Measurements from ENCODE around the gene SRD5A3.

SRD5A3 gene

GRCh38 chr4:55345980-55346850 is at the start of gene SRD5A3:
SRD5A3 (plus strand) TSS chr4:55346242; CDS start chr4:55346337, 95 bp downstream.
- DNase-seq, result peak; percentile 78

- DNase-seq, result no peak
These were observed 48.7 kb upstream of the SRD5A3 start for GRCh38 chr4:55297346-55297745.

GRCh38 chr4:55303760-55304165 is 42.3 kb upstream of the SRD5A3 start:
- DNase-seq, result no peak

GRCh38 chr4:55304303-55304702 is 41.7 kb upstream of the SRD5A3 start:
- no peak for DNase-seq

GRCh38 chr4:55308071-55308470 is 38.0 kb upstream of the SRD5A3 start:
- no peak for DNase-seq

- DNase-seq, result no peak
These were observed 34.1 kb upstream of the SRD5A3 start for GRCh38 chr4:55311792-55312488.

DNA sequence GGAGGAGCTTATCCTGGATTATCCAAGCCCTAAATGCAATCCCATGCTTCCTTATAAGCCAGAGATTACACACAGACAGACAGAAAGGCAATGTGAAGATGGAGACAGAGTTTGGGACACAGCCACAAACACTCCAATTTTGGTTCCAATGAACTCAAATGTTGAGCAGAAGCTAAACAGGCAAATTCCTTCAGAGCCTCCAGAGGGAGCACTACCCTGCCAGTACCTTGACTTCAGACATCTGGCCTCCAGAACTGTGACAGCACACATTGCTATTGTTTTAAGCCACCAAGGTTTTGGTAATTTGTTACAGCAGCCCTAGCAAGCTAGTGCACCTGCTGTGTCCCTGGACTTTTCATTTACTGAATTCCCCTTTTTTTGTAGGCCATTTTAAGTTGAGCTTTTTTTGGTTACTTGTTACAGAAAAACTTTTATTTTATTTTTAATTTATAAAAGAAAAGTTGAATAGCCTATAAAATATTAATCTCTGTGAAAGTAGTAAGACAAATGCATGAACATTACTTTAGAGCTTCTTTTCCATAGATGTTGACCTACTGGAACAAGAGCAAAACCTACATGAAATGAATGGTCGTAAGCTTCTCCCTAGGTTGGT is 33.4 kb upstream of the SRD5A3 start:
- peak; percentile 11 for DNase-seq

GRCh38 chr4:55314141-55314820 is 31.8 kb upstream of the SRD5A3 start:
- no peak for DNase-seq

DNA sequence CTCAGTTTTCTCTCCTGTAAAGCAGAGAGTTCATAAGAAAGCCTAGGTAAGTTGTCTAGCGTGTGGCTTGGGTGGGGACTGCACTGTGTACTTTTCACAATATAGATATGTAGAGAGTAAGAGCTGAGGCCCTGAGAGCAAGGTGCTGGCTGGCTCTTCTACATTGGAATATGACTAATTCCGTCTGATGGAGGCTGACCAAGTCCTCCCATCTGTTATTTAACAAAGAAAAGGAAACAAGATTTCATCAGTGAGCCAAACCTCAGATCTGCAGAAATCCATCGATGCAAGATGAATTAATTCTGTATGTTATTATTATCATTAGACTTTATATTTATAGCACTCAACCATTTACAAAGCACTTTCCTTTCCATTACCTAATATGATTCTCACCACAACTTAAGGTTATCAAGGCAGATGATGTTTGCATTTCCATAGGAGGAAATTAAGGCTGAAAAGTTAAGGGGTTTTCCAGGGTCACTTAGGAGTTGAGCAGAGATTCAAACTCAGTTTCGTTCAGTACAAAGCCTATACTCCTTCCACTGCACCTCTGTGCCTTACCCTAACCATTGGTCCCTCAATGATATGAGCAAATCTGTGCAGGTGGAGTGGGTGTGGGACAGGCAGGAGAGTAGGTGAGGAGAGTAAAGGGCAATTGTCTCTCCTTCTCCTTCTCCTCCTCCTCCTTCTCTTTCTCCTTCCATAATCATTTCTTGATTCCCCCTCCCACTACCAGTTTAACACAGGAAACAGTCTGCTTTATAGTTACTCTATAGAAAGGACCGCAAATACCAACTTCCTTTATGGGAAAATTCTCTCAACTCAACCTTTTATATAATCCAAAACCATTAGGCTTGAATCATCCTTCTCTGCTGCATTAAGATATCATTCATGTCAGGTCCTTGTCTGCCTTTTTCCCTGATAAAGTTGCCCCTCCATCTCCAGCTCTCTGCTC is 27.6 kb upstream of the SRD5A3 start:
- DNase-seq, result no peak

GRCh38 chr4:55321707-55322264 is 24.3 kb upstream of the SRD5A3 start:
- peak; percentile 11 for DNase-seq

DNA sequence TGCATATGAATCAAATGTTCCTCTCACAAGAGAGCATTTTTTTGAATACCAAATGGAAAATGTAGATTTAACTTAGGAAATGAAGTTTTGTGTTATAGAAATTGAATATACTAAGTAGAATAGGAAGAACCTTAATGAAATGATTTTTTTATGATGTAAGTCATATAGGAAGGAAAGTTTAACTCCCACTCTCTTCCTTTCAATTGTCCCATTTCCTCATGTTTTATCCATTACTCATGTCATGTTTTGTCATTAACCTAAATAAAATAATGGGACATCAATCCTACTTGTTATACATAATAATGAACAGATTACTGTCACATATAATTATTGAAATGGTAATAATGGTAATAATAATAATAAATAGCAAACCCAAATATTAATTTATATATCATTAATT is 22.7 kb upstream of the SRD5A3 start:
- no peak for DNase-seq

DNA sequence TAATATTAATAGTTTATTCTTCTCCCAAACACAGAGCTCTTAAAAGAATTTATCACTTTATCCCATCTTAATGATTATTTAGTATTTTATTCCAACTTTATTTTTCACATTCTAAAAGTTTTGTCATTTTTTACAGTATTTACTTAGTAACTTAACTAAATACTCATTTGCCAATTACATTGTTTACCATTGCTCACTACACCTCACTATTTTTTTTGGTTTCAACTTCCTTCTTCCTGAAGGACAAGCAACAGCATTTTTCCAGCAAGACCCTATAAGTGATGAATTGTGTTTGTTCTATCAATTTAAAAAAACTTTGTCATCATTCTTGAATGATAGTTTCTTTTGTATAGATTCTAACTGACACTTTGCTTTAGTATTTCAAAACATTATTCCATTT is 19.4 kb upstream of the SRD5A3 start:
- DNase-seq, result no peak

GRCh38 chr4:55329012-55329411 is 17.0 kb upstream of the SRD5A3 start:
- DNase-seq, result no peak

DNA sequence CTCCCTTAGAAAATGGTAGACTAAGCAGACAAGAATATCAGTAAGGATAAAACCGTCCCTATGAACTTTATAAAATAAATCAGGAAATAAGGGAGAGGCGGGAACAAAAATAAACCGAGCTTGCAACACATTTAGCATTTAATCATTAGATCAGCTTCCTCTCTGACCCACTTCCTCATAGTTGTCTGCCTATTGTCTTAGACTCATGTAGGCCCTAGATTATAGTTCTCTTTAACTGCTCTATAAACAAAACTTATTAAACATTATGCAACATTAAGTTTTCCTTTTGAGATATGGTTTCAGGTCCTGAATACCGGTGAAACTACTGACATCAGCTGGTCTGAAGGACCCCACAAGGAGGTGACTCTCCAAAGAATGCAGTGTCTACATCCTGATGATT is 15.8 kb upstream of the SRD5A3 start:
- DNase-seq, result no peak

DNA sequence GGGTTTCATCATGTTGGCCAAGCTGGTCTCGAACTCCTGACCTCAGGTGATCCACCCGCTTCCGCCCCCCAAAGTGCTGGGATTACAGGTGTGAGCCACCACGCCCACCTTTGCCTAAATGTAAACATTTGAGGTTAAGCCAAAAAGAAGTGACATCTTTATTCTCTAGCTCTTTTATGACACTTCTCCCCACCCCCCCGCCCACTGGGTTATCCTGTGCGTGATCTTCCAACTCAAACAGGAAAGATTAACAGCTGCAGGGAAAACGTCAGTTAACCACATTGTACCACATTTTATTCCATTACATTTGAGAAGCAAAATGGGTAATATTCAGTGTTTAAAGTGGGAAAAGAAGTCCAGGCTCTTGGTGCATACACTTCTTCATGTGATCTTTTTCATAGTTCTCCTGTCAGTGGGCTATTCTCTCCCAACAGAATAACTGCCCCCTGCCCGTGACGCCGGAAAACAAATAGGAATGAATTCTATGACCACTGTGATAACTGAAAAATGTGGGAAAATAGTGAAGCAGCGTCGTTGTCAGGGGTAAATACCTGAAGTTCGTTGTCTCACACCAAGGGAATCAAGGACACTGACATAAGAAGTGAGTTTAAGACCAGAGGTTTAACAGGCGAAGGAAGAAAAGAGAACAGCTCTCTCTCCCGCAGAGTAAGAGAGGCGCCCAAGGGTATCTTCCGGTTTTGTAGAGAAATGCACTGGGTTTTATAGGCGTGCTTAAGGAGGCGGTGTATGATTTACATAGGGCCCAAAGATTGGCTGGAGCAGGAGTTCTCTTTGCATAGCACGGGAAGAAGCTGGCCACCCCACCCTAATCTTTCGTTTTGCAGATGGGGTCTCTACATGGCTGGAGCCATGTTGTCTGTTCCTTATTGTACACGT is 9.7 kb upstream of the SRD5A3 start:
- no peak for DNase-seq

DNA sequence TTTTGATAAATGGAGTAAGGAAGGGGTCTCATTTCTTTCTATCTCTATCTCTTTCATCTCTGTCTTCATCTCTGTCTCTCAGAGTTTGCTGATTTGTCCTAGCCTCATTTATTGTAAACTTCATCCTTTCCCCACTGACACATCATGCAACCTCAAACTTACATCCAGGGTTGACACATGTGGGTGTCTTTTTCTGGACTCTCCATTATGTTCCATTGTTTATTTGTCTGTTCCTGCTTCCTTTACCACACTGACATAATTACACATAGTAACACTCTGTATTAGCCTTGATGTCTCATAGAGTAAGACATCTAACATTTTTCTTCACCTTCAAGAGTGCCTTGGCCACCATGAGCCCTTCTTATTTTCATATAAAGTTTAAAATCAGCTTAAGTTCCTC is 8.1 kb upstream of the SRD5A3 start:
- no peak for DNase-seq

GRCh38 chr4:55338486-55338885 is 7.6 kb upstream of the SRD5A3 start:
- DNase-seq, result no peak

GRCh38 chr4:55340266-55340665 is 5.8 kb upstream of the SRD5A3 start:
- DNase-seq, result no peak

GRCh38 chr4:55343887-55344286 is 2.2 kb upstream of the SRD5A3 start:
- DNase-seq, result no peak

DNA sequence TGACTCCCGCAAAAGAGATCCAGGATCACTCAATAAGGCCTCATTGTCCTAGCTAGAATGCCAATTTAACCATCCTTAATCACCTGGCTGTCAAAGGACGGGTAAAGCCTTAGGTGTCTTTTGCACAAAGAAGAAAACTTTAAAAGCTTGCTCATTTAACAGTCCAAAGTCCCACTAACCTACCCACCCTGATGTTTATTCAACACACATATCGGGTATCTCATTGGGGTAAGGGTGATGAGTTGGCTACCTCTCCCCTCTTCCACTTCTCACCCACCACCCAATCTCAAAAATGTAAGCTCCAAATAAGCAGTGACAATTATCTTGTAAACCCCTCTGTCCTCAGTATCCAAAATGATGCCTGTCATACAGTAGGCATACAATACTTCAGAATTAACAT is 988 bp upstream of the SRD5A3 start:
- no peak for DNase-seq

DNA sequence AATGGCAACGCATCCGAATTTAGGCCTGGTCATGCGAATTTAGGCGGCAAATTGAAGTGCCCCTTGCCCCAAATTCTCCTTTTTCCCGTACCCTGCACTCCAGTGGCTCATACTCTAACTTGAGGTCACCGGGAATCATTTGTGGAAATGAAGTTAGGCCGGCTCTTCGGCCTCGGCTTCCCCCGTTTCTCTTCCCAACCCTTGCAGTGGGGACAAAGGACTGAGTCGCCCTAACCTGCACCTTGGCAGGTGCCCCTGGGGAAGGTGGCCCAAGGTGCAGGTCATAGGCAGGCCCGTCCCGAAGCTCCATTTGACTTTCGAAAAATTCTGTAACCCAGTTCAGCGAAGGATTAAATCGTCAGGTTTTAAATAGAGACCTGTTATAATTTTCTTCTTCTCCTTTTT is 811 bp downstream of the SRD5A3 start:
- DNase-seq, result no peak

Measured in activated gamma-delta T cell treated with Interleukin-2 at 50 U/mL for 16 hours (primary cell).